HepG2 (cell line): ENCODE results near the gene NR1I2. TPM values are rescaled to one million over a fixed set of nuclear protein-coding genes. Genes with fewer than 3 reads are reported as not detected.

Experiments
- ATF6 ChIP-seq: sonication (generic); formaldehyde crosslinking; conservative IDR thresholded peaks from 2 replicates; pipeline ENCODE4 v1.4.0; 2020; ENCODE audit warnings: missing genetic modification reagents
- FOXP1 ChIP-seq, 2 experiments: fragments of 450-650 bp in 1 of 2; IDR thresholded peaks; 2 replicates each; pipeline ENCODE4 v1.6.1; 2017 to 2018; ENCODE audit warnings: antibody characterized with exemption in 1 of 2
- KIAA2018 ChIP-seq: sonication (generic); formaldehyde crosslinking; IDR thresholded peaks from 2 replicates; pipeline ENCODE4 v1.5.0; 2020; ENCODE audit warnings: mild to moderate bottlenecking, missing genetic modification reagents, borderline replicate concordance
- NCOA2 ChIP-seq: sonication (generic); formaldehyde crosslinking; IDR thresholded peaks from 2 replicates; pipeline ENCODE4 v1.8.0; 2022; ENCODE audit warnings: inconsistent platforms
- SPEN ChIP-seq: sonication (generic); formaldehyde crosslinking; IDR thresholded peaks from 2 replicates; pipeline ENCODE4 v1.5.1; 2020; ENCODE audit warnings: low read depth, mild to moderate bottlenecking, missing genetic modification reagents
- STAT5B ChIP-seq: sonication (generic); formaldehyde crosslinking; IDR thresholded peaks from 2 replicates; pipeline ENCODE4 v1.4.0; 2020; ENCODE audit warnings: missing genetic modification reagents
- TOPORS ChIP-seq: sonication (generic); formaldehyde crosslinking; IDR thresholded peaks from 2 replicates; pipeline ENCODE4 v1.8.0; 2023; ENCODE audit warnings: mild to moderate bottlenecking, missing genetic modification reagents
- ZBTB40 ChIP-seq, 2 experiments: fragments of 450-650 bp in 1 of 2; sonication (generic) in 1 of 2; formaldehyde crosslinking in 1 of 2; IDR thresholded peaks; 2 replicates each; pipeline versions ENCODE4 v1.6.1 to v1.8.0; 2016 to 2022; ENCODE audit warnings: antibody characterized with exemption in 1 of 2, mild to moderate bottlenecking in 1 of 2, missing genetic modification reagents in 1 of 2
- ZFP82 ChIP-seq: sonication (generic); formaldehyde crosslinking; IDR thresholded peaks from 2 replicates; pipeline ENCODE4 v1.5.1; 2020; ENCODE audit warnings: mild to moderate bottlenecking, missing genetic modification reagents, borderline replicate concordance
- ZSCAN9 ChIP-seq: IDR thresholded peaks from 2 replicates; pipeline ENCODE4 v1.6.1; 2016; ENCODE audit warnings: borderline replicate concordance
- polyA plus RNA-seq, 8 experiments: library from polyadenylated mRNA; depleted of rRNA in 3 of 8; stranded (reverse) in 7 of 8; unstranded in 1 of 8; fragments of >200 nt; fragmentation: Illumina TruSeq in 4 of 8; extraction: Trizol in 4 of 8; gene quantifications; 2 replicates each; pipeline versions ENCODE4 v1.2.1 to v1.2.3, GENCODE V29; 2011 to 2016; ENCODE audit warnings: low read depth in 4 of 8, missing spikeins in 1 of 8, mixed read lengths in 1 of 8; ENCODE audit not compliant: insufficient read depth in 1 of 8
- total RNA-seq, 5 experiments: library from RNA; depleted of rRNA; stranded (reverse); fragments of >200 nt; fragmentation: Illumina TruSeq; extraction: Trizol; gene quantifications; 2 replicates each; pipeline ENCODE4 v1.2.3, GENCODE V29; 2016; ENCODE audit warnings: low read depth in 1 of 5

NR1I2 gene
- total and polyA plus RNA-seq, 2 of the 13 experiments (the other 11 are each of a cell fraction or from before 2014, with no cell fraction given), result 8.8 to 13.4 TPM

- no peak for TF ChIP-seq ATF6 (CRISPR knock-in tag)
- no peak for TF ChIP-seq ZBTB40 (IDR thresholded peaks at IDR 0.05)
- TF ChIP-seq ZBTB40 (CRISPR knock-in tag; IDR thresholded peaks at IDR 0.05), result peak; percentile 69
- TF ChIP-seq KIAA2018 (CRISPR knock-in tag), result no peak
- peak; percentile 55; the same call in 1 of the 2 replicates for TF ChIP-seq SPEN
- 0 out of 2 replicates have a peak, but pooled peaks have one; percentile 58 for TF ChIP-seq ZSCAN9 (CRISPR knock-in tag)
- no peak for TF ChIP-seq ZFP82 (CRISPR knock-in tag)
- TF ChIP-seq NCOA2 (CRISPR knock-in tag), result peak; percentile 40; the same call in 1 of the 2 replicates
- TF ChIP-seq TOPORS (CRISPR knock-in tag), result no peak
- TF ChIP-seq FOXP1 (IDR thresholded peaks at IDR 0.05), result no peak
- TF ChIP-seq FOXP1 (CRISPR knock-in tag; IDR thresholded peaks at IDR 0.05), result peak; percentile 36; the same call in 1 of the 2 replicates
- no peak for TF ChIP-seq STAT5B
Observed at GRCh38 chr3:119825820-119826219, 43.9 kb downstream of the NR1I2 start (continued).
